ENCODE data around the gene SARNP. TPM values are rescaled to one million over a fixed set of nuclear protein-coding genes. Genes with fewer than 3 reads are reported as not detected.

Gene SARNP
- total RNA-seq, 1 experiment from 2014 or later = 73.8 TPM

GRCh38 chr12:55711786-55712553 is 105.6 kb downstream of the SARNP start:
- intact Hi-C loops (cut with micrococcal nuclease; ENCODE audit: unreplicated experiment) = no loop called here
- no peak for TF ChIP-seq CTCF (IDR thresholded peaks at IDR 0.05; ENCODE audit: unreplicated experiment)
- BruUV-seq (replicated peaks) = no TSS peak
- DNase-seq = no peak
- peaks cover 35% of the 10 kb centered on the region for H3K4me1 Mint-ChIP-seq (ENCODE audit: low read depth, unreplicated experiment)
- CTCF ChIA-PET = interaction anchor here (0.5 to 1.5 kb wide), 3 partner anchors 17 to 30 kb away, joined by 3 to 5 read pairs (median 4); partner anchors contain the start of gene CD63
- H3K36me3 Mint-ChIP-seq (ENCODE audit: insufficient read depth, unreplicated experiment) = peaks cover 25% of the 10 kb centered on the region
- H3K27me3 Mint-ChIP-seq (ENCODE audit: unreplicated experiment) = peaks cover 64% of the 10 kb centered on the region
- H3K27ac Mint-ChIP-seq (ENCODE audit: unreplicated experiment) = no peak overlapping the region
- H3K9me3 Mint-ChIP-seq (ENCODE audit: low read depth, unreplicated experiment) = no peaks in the 10 kb centered on the region
- no peak overlapping the region for H3K4me3 Mint-ChIP-seq (ENCODE audit: low read depth, unreplicated experiment)

- H3K27me3 Mint-ChIP-seq (ENCODE audit: unreplicated experiment) = peaks cover 78% of the 10 kb centered on the region
Observed at GRCh38 chr12:55708695-55709233, 108.8 kb downstream of the SARNP start.

GRCh38 chr12:55707841-55708694 is 109.5 kb downstream of the SARNP start, which contains the start of gene ITGA7:
Gene ITGA7, minus strand, starts transcription at chr12:55707904. Its CDS starts 222 bp downstream, at chr12:55707682.
- H3K36me3 Mint-ChIP-seq (ENCODE audit: insufficient read depth, unreplicated experiment) = peaks cover 6% of the 10 kb centered on the region
- intact Hi-C loops (cut with micrococcal nuclease; ENCODE audit: unreplicated experiment) = no loop called here
- peak; percentile 79 for DNase-seq
- H3K4me1 Mint-ChIP-seq (ENCODE audit: low read depth, unreplicated experiment) = peaks cover 28% of the 10 kb centered on the region
- TF ChIP-seq CTCF (IDR thresholded peaks at IDR 0.05; ENCODE audit: unreplicated experiment) = no peak
- no peak within 1 kb of the TSS for H3K27ac Mint-ChIP-seq (ENCODE audit: unreplicated experiment)
- peak within 1 kb of the TSS; percentile 74 for H3K4me3 Mint-ChIP-seq (ENCODE audit: low read depth, unreplicated experiment)
- no peaks in the 10 kb centered on the region for H3K9me3 Mint-ChIP-seq (ENCODE audit: low read depth, unreplicated experiment)
- CTCF ChIA-PET = interaction anchor here (1.0 to 2.6 kb wide), 3 partner anchors 9 to 26 kb away, joined by 3 to 14 read pairs (median 3); partner anchors contain the start of gene RDH5
- no TSS peak for BruUV-seq (replicated peaks)
- peaks cover 78% of the 10 kb centered on the region for H3K27me3 Mint-ChIP-seq (ENCODE audit: unreplicated experiment)

More at GRCh38 chr12:55708695-55709233, 108.8 kb downstream of the SARNP start:
- TF ChIP-seq CTCF (IDR thresholded peaks at IDR 0.05; ENCODE audit: unreplicated experiment) = no peak
- Mint-ChIP-seq H3K36me3 (ENCODE audit: insufficient read depth, unreplicated experiment) (peaks cover 6% of the 10 kb centered on the region), H3K4me3 (ENCODE audit: low read depth, unreplicated experiment) (peak overlapping the region; percentile 74), H3K4me1 (ENCODE audit: low read depth, unreplicated experiment) (peaks cover 28% of the 10 kb centered on the region), H3K27ac (ENCODE audit: unreplicated experiment) (no peak overlapping the region), H3K9me3 (ENCODE audit: low read depth, unreplicated experiment) (no peaks in the 10 kb centered on the region)
- CTCF ChIA-PET = no interaction called here
- DNase-seq = no peak
- intact Hi-C loops (cut with micrococcal nuclease; ENCODE audit: unreplicated experiment) = no loop called here
- BruUV-seq (replicated peaks) = no TSS peak

Other genes starting within 250 kb of the SARNP start
- gene OR2AP1, start 245.3 kb downstream of the SARNP start, total RNA-seq (2022) = not detected in 2 replicates
- gene OR10P1, start 180.8 kb downstream of the SARNP start, total RNA-seq (2022) = not detected in 2 replicates
- gene ITGA7, start 109.8 kb downstream of the SARNP start, total RNA-seq (2022) = 5.9 and 6.3 TPM in 2 replicates
- 71.0 and 89.4 TPM in 2 replicates for gene BLOC1S1, start 101.7 kb downstream of the SARNP start, total RNA-seq (2022)
- gene RDH5, start 97.3 kb downstream of the SARNP start, total RNA-seq (2022) = 11.0 and 11.2 TPM in 2 replicates
- 880 and 991 TPM in 2 replicates for gene CD63, start 88.7 kb downstream of the SARNP start, total RNA-seq (2022)
- gene GDF11, start 74.6 kb downstream of the SARNP start, total RNA-seq (2022) = 5.3 and 6.7 TPM in 2 replicates
- gene ORMDL2, start 317 bp upstream of the SARNP start, total RNA-seq (2022) = 93.6 and 95.4 TPM in 2 replicates
- 39.0 and 44.3 TPM in 2 replicates for gene DNAJC14, start 11.9 kb upstream of the SARNP start, total RNA-seq (2022)
- gene MMP19, start 25.2 kb upstream of the SARNP start, total RNA-seq (2022) = not detected in 2 replicates
- 33.6 and 35.4 TPM in 2 replicates for gene PYM1, start 110.2 kb upstream of the SARNP start, total RNA-seq (2022)
- 50.3 and 51.2 TPM in 2 replicates for gene DGKA, start 113.4 kb upstream of the SARNP start, total RNA-seq (2022)
- gene PMEL, start 148.3 kb upstream of the SARNP start, total RNA-seq (2022) = 1.6 and 2.1 TPM in 2 replicates
- 68.9 and 76.4 TPM in 2 replicates for gene CDK2, start 149.1 kb upstream of the SARNP start, total RNA-seq (2022)
- gene RAB5B, start 156.4 kb upstream of the SARNP start, total RNA-seq (2022) = 84.7 and 91.6 TPM in 2 replicates
- gene SUOX, start 179.6 kb upstream of the SARNP start, total RNA-seq (2022) = 31.1 and 34.9 TPM in 2 replicates
- gene IKZF4, start 203.3 kb upstream of the SARNP start, total RNA-seq (2022) = 7.3 and 9.0 TPM in 2 replicates
- gene RPS26, start 224.2 kb upstream of the SARNP start, total RNA-seq (2022) = 50.6 and 50.7 TPM in 2 replicates

Data from Calu3 (cell line).